CD4-positive, CD25-positive, alpha-beta regulatory T cell (primary cell): Measurements from ENCODE around the gene TOMM20. TPM values are rescaled to one million over a fixed set of nuclear protein-coding genes. Genes with fewer than 3 reads are reported as not detected.
"Not testable (repeated sequence)": the region's sequence is repeated elsewhere in the genome, so short reads cannot be mapped to it uniquely, and the experiment has no call there.

ENCODE experiments used
- ATAC-seq, 2 donors: fragments of 150-1000 bp; cut with Tn5 transposase; one replicate each; pipeline ENCODE4 v1.10.0; 2021; ENCODE audit warnings: low read depth in 2 of 2, moderate number of reproducible peaks in 2 of 2, moderate library complexity in 1 of 2
- DNase-seq, 3 donors: peaks; one replicate each; pipeline versions ENCODE4 v3.0.0 to v3.0.0-alpha.2; 2012 to 2022; ENCODE audit warnings: mixed read lengths in 1 of 3
- H3K27ac ChIP-seq: one replicate; pipeline ENCODE4 v1.7.0; 2013; ENCODE audit warnings: mild to moderate bottlenecking, low read length; ENCODE audit not compliant: insufficient read depth, poor library complexity, severe bottlenecking
- H3K27me3 ChIP-seq: one replicate; pipeline ENCODE4 v1.7.0; 2013; ENCODE audit warnings: low read length; ENCODE audit not compliant: control insufficient read depth, insufficient read depth
- H3K36me3 ChIP-seq: one replicate; pipeline ENCODE4 v1.7.0; 2013; ENCODE audit warnings: mild to moderate bottlenecking, low read length, moderate library complexity; ENCODE audit not compliant: control insufficient read depth, insufficient read depth
- H3K4me1 ChIP-seq: 2 replicates; pipeline ENCODE4 v1.7.0; 2013; ENCODE audit warnings: mild to moderate bottlenecking, low read length; ENCODE audit not compliant: insufficient read depth, control insufficient read depth, poor library complexity, severe bottlenecking
- H3K4me3 ChIP-seq: one replicate; pipeline ENCODE4 v1.7.0; 2013; ENCODE audit warnings: low read depth, mild to moderate bottlenecking, low read length, moderate library complexity
- H3K9me3 ChIP-seq, 2 experiments: 1 replicate in 1 of 2; 2 replicates in 1 of 2; pipeline ENCODE4 v1.7.0; 2013; ENCODE audit warnings: low read length in 2 of 2, mild to moderate bottlenecking in 1 of 2, moderate library complexity in 1 of 2; ENCODE audit not compliant: control insufficient read depth in 2 of 2
- H3K27ac Mint-ChIP-seq, 3 donors: one replicate each; pipeline ENCODE4 v1.8.0; 2020 to 2022; ENCODE audit warnings: mild to moderate bottlenecking in 3 of 3, mixed read lengths in 3 of 3, moderate library complexity in 2 of 3
- H3K27me3 Mint-ChIP-seq: one replicate; pipeline ENCODE4 v1.8.0; 2022; ENCODE audit warnings: mild to moderate bottlenecking, mixed read lengths
- H3K36me3 Mint-ChIP-seq: one replicate; pipeline ENCODE4 v1.8.0; 2020; ENCODE audit warnings: mixed read lengths
- H3K4me1 Mint-ChIP-seq, 4 donors: one replicate each; pipeline ENCODE4 v1.8.0; 2020 to 2022; ENCODE audit warnings: mixed read lengths in 4 of 4, mild to moderate bottlenecking in 1 of 4
- H3K4me3 Mint-ChIP-seq, 4 donors: one replicate each; pipeline ENCODE4 v1.8.0; 2020 to 2022; ENCODE audit warnings: mild to moderate bottlenecking in 4 of 4, mixed read lengths in 4 of 4, moderate library complexity in 3 of 4
- H3K9me3 Mint-ChIP-seq, 7 donors: one replicate each; pipeline ENCODE4 v1.8.0; 2020 to 2022; ENCODE audit warnings: mixed read lengths in 7 of 7, mild to moderate bottlenecking in 3 of 7, moderate library complexity in 2 of 7
- polyA plus RNA-seq, 4 donors: library from polyadenylated mRNA; unstranded; fragments of 300-500 nt; fragmentation: Illumina TruSeq; gene quantifications; one replicate each; pipeline ENCODE4 v1.2.3, GENCODE V29; 2021
- total RNA-seq: library from RNA; stranded (reverse); gene quantifications from one replicate; pipeline ENCODE4 v1.2.3, GENCODE V29; 2022

TOMM20 gene
- total and polyA plus RNA-seq, 5 donors from 2014 or later = 50.5 to 102 (median 59.1) TPM

DNA sequence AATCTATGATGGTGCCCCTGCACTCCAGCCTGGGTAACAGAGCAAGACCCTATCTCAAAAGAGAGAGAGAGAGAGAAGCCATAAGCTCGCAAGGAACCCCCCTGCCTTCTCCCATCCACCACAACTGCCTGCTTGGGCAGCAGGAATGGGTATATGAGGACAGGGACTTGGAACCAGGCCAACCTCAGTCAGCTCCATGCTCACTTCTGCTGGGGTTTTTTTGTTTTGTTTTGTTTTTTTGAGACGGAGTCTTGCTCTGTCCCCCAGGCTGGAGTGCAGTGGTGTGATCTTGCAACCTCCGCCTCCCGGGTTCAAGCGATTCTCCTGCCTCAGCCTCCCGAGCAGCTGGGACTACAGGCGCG, 36.6 kb downstream of the TOMM20 start:
- H3K4me3 ChIP-seq, H3K4me3 Mint-ChIP-seq, H3K27ac Mint-ChIP-seq, H3K4me1 Mint-ChIP-seq, H3K9me3 Mint-ChIP-seq, H3K27me3 ChIP-seq, DNase-seq, H3K36me3 ChIP-seq, H3K4me1 ChIP-seq, H3K9me3 ChIP-seq, H3K27ac ChIP-seq, ATAC-seq, H3K36me3 Mint-ChIP-seq: not testable (repeated sequence)
- peaks cover 13% of the 10 kb centered on the region for H3K27me3 Mint-ChIP-seq

DNA sequence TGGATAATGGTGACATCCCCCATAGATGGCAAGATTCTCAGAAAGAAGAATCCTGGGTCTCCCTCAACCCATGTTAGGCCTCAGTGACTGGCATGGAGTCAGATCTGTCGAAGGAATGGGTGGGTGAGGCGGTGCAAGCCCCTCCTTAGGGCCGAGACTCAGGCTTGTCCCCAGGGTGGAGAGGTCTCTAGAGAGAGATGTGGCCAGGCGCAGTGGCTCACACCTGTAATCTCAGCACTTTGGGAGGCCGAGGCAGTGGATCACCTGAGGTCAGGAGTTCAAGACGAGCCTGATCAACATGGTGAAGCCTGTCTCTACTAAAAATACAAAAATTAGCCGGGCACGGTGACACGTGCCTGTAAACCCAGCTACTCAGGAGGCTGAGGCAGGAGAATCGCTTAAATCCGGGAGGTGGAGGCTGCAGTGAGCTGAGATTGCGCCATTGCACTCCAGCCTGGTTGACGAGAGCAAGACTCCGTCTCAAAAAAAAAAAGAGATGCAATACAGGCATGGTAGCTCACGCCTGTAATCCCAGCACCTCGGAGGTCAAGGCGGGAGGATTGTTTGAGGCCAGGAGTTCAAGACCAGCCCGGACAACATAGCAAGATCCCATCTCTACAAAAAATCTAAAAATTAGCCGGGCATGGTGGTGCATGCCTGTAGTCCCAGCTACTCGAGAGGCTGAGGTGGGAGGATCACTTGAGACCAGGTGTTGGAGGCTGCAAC, 37.2 kb downstream of the TOMM20 start:
- H3K9me3 Mint-ChIP-seq, ATAC-seq: not testable (repeated sequence)

DNA sequence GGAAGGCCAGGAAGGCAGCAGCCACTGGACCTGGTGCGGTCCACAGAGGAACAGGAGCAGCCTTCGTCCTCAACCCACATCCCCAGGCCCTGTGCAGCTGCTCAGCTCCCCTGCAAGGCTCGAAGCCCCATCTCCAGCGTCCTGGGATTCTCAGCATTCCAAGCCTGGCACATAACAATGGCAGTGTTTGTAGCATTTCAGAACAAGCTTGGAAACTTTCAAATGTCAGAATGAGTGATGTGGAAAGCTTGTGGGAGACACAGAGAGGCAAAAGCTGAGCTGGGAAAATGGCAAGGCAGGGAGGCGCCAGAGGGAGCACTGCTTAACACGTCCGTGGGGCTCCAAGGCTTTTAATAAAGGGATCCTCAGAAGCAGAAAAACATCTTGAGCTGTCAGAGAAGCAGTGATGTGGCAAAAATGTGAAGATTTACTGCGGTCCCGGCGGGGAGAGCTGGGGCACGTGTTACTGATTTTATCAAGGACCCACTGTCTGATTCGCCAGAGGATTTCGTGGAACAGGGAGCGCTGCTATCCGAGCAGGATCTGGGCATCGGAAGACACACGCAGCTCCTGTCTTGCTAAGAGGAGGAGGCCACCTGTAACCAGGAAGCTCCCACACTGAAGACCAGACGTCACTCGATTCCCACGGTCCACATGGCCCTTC, 38.1 kb downstream of the TOMM20 start:
- Histone ChIP-seq H3K4me1 (peaks cover 6% of the 10 kb centered on the region), H3K9me3 (no peaks in the 10 kb centered on the region), H3K36me3 (no peaks in the 10 kb centered on the region), H3K27me3 (no peaks in the 10 kb centered on the region), H3K4me3 (no peak overlapping the region), H3K27ac (no peak overlapping the region)
- DNase-seq (no peak), ATAC-seq (no peak)
- Mint-ChIP-seq H3K27ac (no peak overlapping the region), H3K4me3 (no peak overlapping the region), H3K9me3 (no peaks in the 10 kb centered on the region), H3K36me3 (no peaks in the 10 kb centered on the region), H3K27me3 (peaks cover 13% of the 10 kb centered on the region), H3K4me1 (peaks cover 5 to 8% (median 6%) of the 10 kb centered on the region in 4 donors)

More for the DNA sequence above, 37.2 kb downstream of the TOMM20 start:
- H3K4me3 ChIP-seq, H3K36me3 ChIP-seq, H3K27ac Mint-ChIP-seq, H3K4me1 Mint-ChIP-seq, H3K4me3 Mint-ChIP-seq, H3K4me1 ChIP-seq, H3K36me3 Mint-ChIP-seq, DNase-seq, H3K9me3 ChIP-seq, H3K27me3 ChIP-seq, H3K27ac ChIP-seq: not testable (repeated sequence)
- H3K27me3 Mint-ChIP-seq = peaks cover 13% of the 10 kb centered on the region

DNA sequence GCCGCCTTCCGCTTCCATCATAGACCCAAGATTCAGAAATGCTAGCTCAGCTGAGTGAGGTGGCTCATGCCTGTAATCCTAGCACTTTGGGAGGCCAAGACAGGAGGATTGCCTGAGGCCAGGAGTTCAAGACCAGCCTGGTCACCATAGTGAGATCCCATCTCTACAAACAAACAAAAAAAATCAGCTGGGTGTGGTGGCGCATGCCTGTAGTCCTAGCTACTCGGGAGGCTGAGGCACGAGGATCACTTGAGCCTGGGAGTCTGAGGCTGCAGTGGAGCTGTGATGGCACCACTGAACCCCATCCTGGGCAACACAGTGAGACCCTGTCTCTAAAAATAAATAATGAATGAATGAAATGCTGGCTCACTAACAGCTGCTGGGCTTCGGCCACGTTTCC, 39.7 kb downstream of the TOMM20 start:
- Mint-ChIP-seq H3K9me3 (no peaks in the 10 kb centered on the region), H3K4me3 (no peak overlapping the region), H3K27me3 (peaks cover 10% of the 10 kb centered on the region), H3K4me1 (peaks cover 4 to 8% (median 4%) of the 10 kb centered on the region in 4 donors), H3K36me3 (no peaks in the 10 kb centered on the region), H3K27ac (no peak overlapping the region)
- DNase-seq (no peak), ATAC-seq (no peak)
- Histone ChIP-seq H3K9me3 (no peaks in the 10 kb centered on the region), H3K36me3 (no peaks in the 10 kb centered on the region), H3K4me3 (no peak overlapping the region), H3K27ac (no peak overlapping the region), H3K4me1 (peaks cover 6% of the 10 kb centered on the region), H3K27me3 (no peaks in the 10 kb centered on the region)

DNA sequence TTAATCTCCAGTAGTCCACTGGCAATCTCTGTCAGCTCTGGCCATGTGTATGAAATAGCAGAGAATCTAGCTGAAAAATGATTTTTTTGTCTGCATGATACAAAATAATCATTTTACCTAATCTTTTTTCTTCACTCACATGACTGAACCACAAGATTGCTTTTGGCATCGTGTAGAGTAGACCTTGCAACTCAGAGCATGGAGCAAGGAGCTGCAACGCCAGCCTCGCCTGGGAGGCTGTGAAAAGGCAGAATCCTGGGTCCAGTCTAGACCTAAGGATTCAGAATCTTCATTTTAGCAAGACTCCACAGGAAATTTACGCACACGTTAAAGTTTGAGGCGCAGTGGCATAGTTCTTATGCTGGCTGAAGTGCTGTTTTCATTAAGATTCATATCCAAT, 40.2 kb downstream of the TOMM20 start:
- peaks cover 0 to 8% (median 5%) of the 10 kb centered on the region in 4 donors for H3K4me1 Mint-ChIP-seq
- H3K27ac ChIP-seq = no peak overlapping the region
- ATAC-seq (no peak), DNase-seq (no peak)
- no peak overlapping the region for H3K27ac Mint-ChIP-seq
- no peak overlapping the region for H3K4me3 ChIP-seq
- no peaks in the 10 kb centered on the region for H3K27me3 ChIP-seq
- H3K4me1 ChIP-seq = peaks cover 7% of the 10 kb centered on the region
- no peak overlapping the region for H3K4me3 Mint-ChIP-seq
- H3K36me3 Mint-ChIP-seq = no peaks in the 10 kb centered on the region
- H3K9me3 Mint-ChIP-seq = no peaks in the 10 kb centered on the region
- peaks cover 5% of the 10 kb centered on the region for H3K27me3 Mint-ChIP-seq
- no peaks in the 10 kb centered on the region for H3K36me3 ChIP-seq
- H3K9me3 ChIP-seq = no peaks in the 10 kb centered on the region

GRCh38 chr1:235087906-235088305, 40.7 kb downstream of the TOMM20 start:
- H3K9me3 Mint-ChIP-seq = no peaks in the 10 kb centered on the region
- H3K4me1 Mint-ChIP-seq = peaks cover 0 to 12% (median 9%) of the 10 kb centered on the region in 4 donors
- Histone ChIP-seq H3K4me1 (peaks cover 11% of the 10 kb centered on the region), H3K4me3 (no peak overlapping the region), H3K36me3 (no peaks in the 10 kb centered on the region), H3K9me3 (no peaks in the 10 kb centered on the region), H3K27me3 (no peaks in the 10 kb centered on the region), H3K27ac (no peak overlapping the region)
- DNase-seq (no peak), ATAC-seq (no peak)
- H3K27ac Mint-ChIP-seq = no peak overlapping the region
- peaks cover 5% of the 10 kb centered on the region for H3K27me3 Mint-ChIP-seq
- no peak overlapping the region for H3K4me3 Mint-ChIP-seq
- H3K36me3 Mint-ChIP-seq = no peaks in the 10 kb centered on the region

- not testable (repeated sequence) for H3K36me3 ChIP-seq, H3K4me3 ChIP-seq, H3K36me3 Mint-ChIP-seq, H3K27ac Mint-ChIP-seq, ATAC-seq, H3K4me3 Mint-ChIP-seq, H3K27me3 Mint-ChIP-seq, H3K9me3 ChIP-seq, H3K9me3 Mint-ChIP-seq, H3K27ac ChIP-seq, DNase-seq, H3K27me3 ChIP-seq
- H3K4me1 ChIP-seq = peaks cover 11% of the 10 kb centered on the region
- peaks cover 0 to 12% (median 9%) of the 10 kb centered on the region in 4 donors for H3K4me1 Mint-ChIP-seq
These were observed 43.1 kb downstream of the TOMM20 start for GRCh38 chr1:235085411-235086117.
